Uterus (tissue), 2 donors: ENCODE data around the gene TBCE.

Source experiments
- POLR2A ChIP-seq, 2 donors: fragments of 450-650 bp; IDR thresholded peaks; one replicate each; pipeline ENCODE4 v1.6.1; 2016; ENCODE audit warnings: antibody characterized with exemption in 2 of 2, mild to moderate bottlenecking in 1 of 2, moderate library complexity in 1 of 2
- TF ChIP-seq, protein P1 (sequence below), 4 experiments: fragments of 200-600 bp in 2 of 4; fragments of 450-650 bp in 2 of 4; sonication (generic) in 2 of 4; IDR thresholded peaks; one replicate each; pipeline ENCODE4 v1.5.1; 2016 to 2019; ENCODE audit warnings: antibody characterized with exemption in 4 of 4, mild to moderate bottlenecking in 2 of 4, moderate library complexity in 1 of 4

- TF ChIP-seq, protein P1, sequence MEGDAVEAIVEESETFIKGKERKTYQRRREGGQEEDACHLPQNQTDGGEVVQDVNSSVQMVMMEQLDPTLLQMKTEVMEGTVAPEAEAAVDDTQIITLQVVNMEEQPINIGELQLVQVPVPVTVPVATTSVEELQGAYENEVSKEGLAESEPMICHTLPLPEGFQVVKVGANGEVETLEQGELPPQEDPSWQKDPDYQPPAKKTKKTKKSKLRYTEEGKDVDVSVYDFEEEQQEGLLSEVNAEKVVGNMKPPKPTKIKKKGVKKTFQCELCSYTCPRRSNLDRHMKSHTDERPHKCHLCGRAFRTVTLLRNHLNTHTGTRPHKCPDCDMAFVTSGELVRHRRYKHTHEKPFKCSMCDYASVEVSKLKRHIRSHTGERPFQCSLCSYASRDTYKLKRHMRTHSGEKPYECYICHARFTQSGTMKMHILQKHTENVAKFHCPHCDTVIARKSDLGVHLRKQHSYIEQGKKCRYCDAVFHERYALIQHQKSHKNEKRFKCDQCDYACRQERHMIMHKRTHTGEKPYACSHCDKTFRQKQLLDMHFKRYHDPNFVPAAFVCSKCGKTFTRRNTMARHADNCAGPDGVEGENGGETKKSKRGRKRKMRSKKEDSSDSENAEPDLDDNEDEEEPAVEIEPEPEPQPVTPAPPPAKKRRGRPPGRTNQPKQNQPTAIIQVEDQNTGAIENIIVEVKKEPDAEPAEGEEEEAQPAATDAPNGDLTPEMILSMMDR (IDR thresholded peaks at IDR 0.05): no peak
- TF ChIP-seq POLR2A (IDR thresholded peaks at IDR 0.05): no peak
Measured at GRCh38 chr1:235455823-235456222, 88.6 kb downstream of the TBCE start.
